Caco-2 (cell line): ENCODE measurements around the gene UBXN6. TPM values are rescaled to one million over a fixed set of nuclear protein-coding genes. Genes with fewer than 3 reads are reported as not detected.
A peak's percentile ranks its signal among the peaks of the same experiment; 100 is the strongest.

Experiments used
- BruUV-seq: library from RNA; stranded (reverse); fragments of 400-500 nt; replicated peaks from 2 replicates; lab custom pipeline; 2021; lab: Mats Ljungman, UMichigan
- CTCF ChIA-PET: fragments of 300-600 bp; sonication (Branson Sonifier 250); formaldehyde crosslinking; loops from one replicate; lab custom pipeline; 2022; ENCODE audit warnings: antibody characterized with exemption; lab: Charles Lee
- POLR2A ChIA-PET: fragments of 300-600 bp; sonication (Branson Sonifier 250); formaldehyde crosslinking; loops from one replicate; lab custom pipeline; 2022; ENCODE audit warnings: antibody characterized with exemption; lab: Charles Lee
- DNase-seq, 2 experiments: peaks; one replicate each; pipeline versions ENCODE4 v3.0.0 to v3.0.0-alpha.2; 2020 to 2022
- H3K27me3 ChIP-seq: replicated peaks from 2 replicates; pipeline ENCODE4 v1.6.0; 2011; ENCODE audit warnings: low read length; ENCODE audit not compliant: control insufficient read depth, insufficient read depth
- H3K36me3 ChIP-seq: 2 replicates; pipeline ENCODE4 v1.5.1; 2011; ENCODE audit warnings: low read length; ENCODE audit not compliant: control insufficient read depth, insufficient read depth
- H3K4me1 ChIP-seq: fragments of 250-450 bp; sonication (Bioruptor Pico); 2 replicates; pipeline ENCODE4 v1.5.1; 2020; ENCODE audit warnings: mild to moderate bottlenecking
- H3K4me3 ChIP-seq: 2 replicates; pipeline ENCODE4 v1.5.1; 2011; ENCODE audit warnings: low read depth, mild to moderate bottlenecking, control low read depth, low read length
- H3K9me3 ChIP-seq: fragments of 250-450 bp; sonication (Bioruptor Pico); 2 replicates; pipeline ENCODE4 v1.5.1; 2020; ENCODE audit warnings: mild to moderate bottlenecking, moderate library complexity
- H3K27ac Mint-ChIP-seq: one replicate; pipeline ENCODE4 v1.8.0; 2022; ENCODE audit warnings: mixed read lengths; ENCODE audit not compliant: unreplicated experiment
- H3K27me3 Mint-ChIP-seq: one replicate; pipeline ENCODE4 v1.8.0; 2022; ENCODE audit warnings: mixed read lengths; ENCODE audit not compliant: insufficient read depth, unreplicated experiment
- H3K36me3 Mint-ChIP-seq: one replicate; pipeline ENCODE4 v1.8.0; 2022; ENCODE audit warnings: mild to moderate bottlenecking, mixed read lengths; ENCODE audit not compliant: insufficient read depth, unreplicated experiment
- H3K4me1 Mint-ChIP-seq: one replicate; pipeline ENCODE4 v1.8.0; 2022; ENCODE audit warnings: low read depth, mixed read lengths; ENCODE audit not compliant: unreplicated experiment
- H3K4me3 Mint-ChIP-seq: one replicate; pipeline ENCODE4 v1.8.0; 2022; ENCODE audit warnings: mild to moderate bottlenecking, moderate library complexity, mixed read lengths; ENCODE audit not compliant: unreplicated experiment
- H3K9me3 Mint-ChIP-seq: one replicate; pipeline ENCODE4 v1.8.0; 2022; ENCODE audit warnings: mixed read lengths; ENCODE audit not compliant: unreplicated experiment
- intact Hi-C: fragments of 100-400 bp; cut with micrococcal nuclease; formaldehyde crosslinking; loops from one replicate; pipeline ENCODE4 v1.10.0; 2022; ENCODE audit not compliant: unreplicated experiment
- total RNA-seq: library from RNA; stranded (reverse); gene quantifications from 2 replicates; pipeline ENCODE4 v1.2.3, GENCODE V29; 2022
- TF ChIP-seq, protein P1 (sequence below), 2 experiments: fragments of 200-600 bp in 1 of 2; IDR thresholded peaks; 1 replicate in 1 of 2; 2 replicates in 1 of 2; pipeline versions ENCODE4 v1.5.1 to v1.8.0; 2011 to 2022; ENCODE audit warnings: antibody characterized with exemption in 1 of 2, control low read depth in 1 of 2, inconsistent platforms in 1 of 2, low read depth in 1 of 2, low read length in 1 of 2, mild to moderate bottlenecking in 1 of 2, moderate library complexity in 1 of 2; ENCODE audit not compliant: insufficient read depth in 1 of 2, severe bottlenecking in 1 of 2, unreplicated experiment in 1 of 2

The UBXN6 gene
- total RNA-seq, 1 experiment from 2014 or later = 42.9 TPM

DNA sequence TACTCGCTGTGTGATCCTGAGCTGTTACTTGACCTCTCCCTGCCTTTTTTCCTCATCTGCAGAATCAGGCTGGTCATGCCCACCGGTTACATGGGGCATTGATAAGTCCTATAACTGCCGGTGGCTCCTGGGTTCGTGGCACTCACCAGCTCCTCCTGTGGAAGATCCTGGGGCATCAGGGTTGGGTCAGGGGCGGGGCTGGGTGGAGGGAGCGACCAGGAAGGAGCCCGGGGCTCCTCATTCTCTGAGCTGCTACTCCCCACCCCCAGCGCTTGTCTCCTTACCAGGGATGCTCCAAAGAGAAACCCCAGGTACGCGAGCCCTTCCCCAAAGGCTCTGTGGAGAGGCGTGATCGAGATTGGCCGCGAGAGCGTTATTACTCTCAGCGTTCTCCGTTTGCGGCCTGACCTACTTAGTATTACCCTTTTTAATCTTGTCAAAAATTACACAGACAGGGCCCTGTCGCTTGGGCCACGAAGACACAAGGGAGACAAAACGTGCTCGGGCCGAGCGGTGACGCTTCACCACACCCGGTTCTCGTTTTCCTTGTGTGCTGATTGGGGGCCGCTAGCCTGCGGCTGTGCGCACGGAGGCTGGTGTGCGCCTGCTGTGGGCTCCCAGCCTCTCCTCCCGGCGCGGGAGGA lies 25.2 kb upstream of the UBXN6 start:
- Histone ChIP-seq H3K27me3 (no peaks in the 10 kb centered on the region), H3K36me3 (no peaks in the 10 kb centered on the region), H3K4me1 (no peaks in the 10 kb centered on the region), H3K9me3 (no peaks in the 10 kb centered on the region), H3K4me3 (no peak overlapping the region)
- DNase-seq = no peak
- TF ChIP-seq, protein P1, sequence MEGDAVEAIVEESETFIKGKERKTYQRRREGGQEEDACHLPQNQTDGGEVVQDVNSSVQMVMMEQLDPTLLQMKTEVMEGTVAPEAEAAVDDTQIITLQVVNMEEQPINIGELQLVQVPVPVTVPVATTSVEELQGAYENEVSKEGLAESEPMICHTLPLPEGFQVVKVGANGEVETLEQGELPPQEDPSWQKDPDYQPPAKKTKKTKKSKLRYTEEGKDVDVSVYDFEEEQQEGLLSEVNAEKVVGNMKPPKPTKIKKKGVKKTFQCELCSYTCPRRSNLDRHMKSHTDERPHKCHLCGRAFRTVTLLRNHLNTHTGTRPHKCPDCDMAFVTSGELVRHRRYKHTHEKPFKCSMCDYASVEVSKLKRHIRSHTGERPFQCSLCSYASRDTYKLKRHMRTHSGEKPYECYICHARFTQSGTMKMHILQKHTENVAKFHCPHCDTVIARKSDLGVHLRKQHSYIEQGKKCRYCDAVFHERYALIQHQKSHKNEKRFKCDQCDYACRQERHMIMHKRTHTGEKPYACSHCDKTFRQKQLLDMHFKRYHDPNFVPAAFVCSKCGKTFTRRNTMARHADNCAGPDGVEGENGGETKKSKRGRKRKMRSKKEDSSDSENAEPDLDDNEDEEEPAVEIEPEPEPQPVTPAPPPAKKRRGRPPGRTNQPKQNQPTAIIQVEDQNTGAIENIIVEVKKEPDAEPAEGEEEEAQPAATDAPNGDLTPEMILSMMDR (IDR thresholded peaks at IDR 0.05; ENCODE audit: insufficient read depth in 1 of 2, low read depth in 1 of 2, low read length in 1 of 2, severe bottlenecking in 1 of 2, unreplicated experiment in 1 of 2) = no peak
- no peaks in the 10 kb centered on the region for H3K27me3 Mint-ChIP-seq
- POLR2A ChIA-PET = no interaction called here
- no peaks in the 10 kb centered on the region for H3K4me1 Mint-ChIP-seq
- H3K27ac Mint-ChIP-seq = no peak overlapping the region
- intact Hi-C loops = no loop called here
- peaks cover 35% of the 10 kb centered on the region for H3K36me3 Mint-ChIP-seq
- no TSS peak for BruUV-seq
- CTCF ChIA-PET = no interaction called here
- no peak overlapping the region for H3K4me3 Mint-ChIP-seq
- no peaks in the 10 kb centered on the region for H3K9me3 Mint-ChIP-seq

DNA sequence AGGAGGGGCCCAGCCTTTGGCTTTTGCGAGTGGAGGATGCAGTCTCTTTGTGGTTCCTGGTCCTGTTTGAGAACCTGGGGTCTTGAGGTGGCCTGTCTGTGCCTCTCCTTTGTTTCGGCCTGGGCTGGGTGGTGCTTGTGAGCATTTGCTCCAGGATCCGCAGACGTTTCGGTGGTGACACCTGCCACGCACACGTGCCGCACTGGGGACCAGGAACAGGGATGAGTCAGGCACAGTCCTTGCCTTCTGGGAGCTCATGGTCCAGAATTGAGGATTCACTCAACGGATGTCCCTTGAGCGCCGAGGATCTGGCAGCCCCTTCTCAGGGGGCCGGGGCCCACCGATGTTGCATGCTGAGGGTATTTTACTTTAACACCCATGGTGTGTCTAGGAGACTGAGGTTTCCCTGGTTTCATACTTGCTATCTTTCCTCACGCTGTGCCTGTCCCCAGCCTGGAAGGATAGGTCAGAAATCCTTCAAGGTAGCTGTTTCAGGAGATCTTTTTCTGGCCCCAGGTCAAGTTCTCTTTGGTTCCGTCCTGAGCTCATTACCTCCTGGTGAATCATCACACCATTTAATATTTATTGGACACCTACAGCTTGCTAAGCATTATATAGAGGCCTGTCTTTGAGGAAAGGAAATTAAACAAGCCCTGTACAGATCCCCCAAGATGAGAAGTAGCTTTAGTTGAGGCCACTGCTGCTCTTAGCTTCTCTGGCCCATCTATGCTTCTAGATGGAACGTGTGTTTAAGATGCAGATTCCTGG lies 19.6 kb upstream of the UBXN6 start:
- CTCF ChIA-PET = no interaction called here
- BruUV-seq = TSS peak; percentile 14
- H3K9me3 ChIP-seq = no peaks in the 10 kb centered on the region
- H3K4me3 Mint-ChIP-seq = no peak overlapping the region
- H3K27me3 Mint-ChIP-seq = no peaks in the 10 kb centered on the region
- H3K4me3 ChIP-seq = no peak overlapping the region
- H3K36me3 Mint-ChIP-seq = peaks cover 19% of the 10 kb centered on the region
- no peaks in the 10 kb centered on the region for H3K9me3 Mint-ChIP-seq
- H3K36me3 ChIP-seq = no peaks in the 10 kb centered on the region; the same call in 1 of the 2 replicates
- intact Hi-C loops = no loop called here
- POLR2A ChIA-PET = no interaction called here
- DNase-seq = no peak
- H3K4me1 ChIP-seq = no peaks in the 10 kb centered on the region
- no peaks in the 10 kb centered on the region for H3K27me3 ChIP-seq
- H3K4me1 Mint-ChIP-seq = no peaks in the 10 kb centered on the region
- no peak overlapping the region for H3K27ac Mint-ChIP-seq
- TF ChIP-seq, protein P1 (IDR thresholded peaks at IDR 0.05; ENCODE audit: insufficient read depth in 1 of 2, low read depth in 1 of 2, low read length in 1 of 2, severe bottlenecking in 1 of 2, unreplicated experiment in 1 of 2) = no peak

DNA sequence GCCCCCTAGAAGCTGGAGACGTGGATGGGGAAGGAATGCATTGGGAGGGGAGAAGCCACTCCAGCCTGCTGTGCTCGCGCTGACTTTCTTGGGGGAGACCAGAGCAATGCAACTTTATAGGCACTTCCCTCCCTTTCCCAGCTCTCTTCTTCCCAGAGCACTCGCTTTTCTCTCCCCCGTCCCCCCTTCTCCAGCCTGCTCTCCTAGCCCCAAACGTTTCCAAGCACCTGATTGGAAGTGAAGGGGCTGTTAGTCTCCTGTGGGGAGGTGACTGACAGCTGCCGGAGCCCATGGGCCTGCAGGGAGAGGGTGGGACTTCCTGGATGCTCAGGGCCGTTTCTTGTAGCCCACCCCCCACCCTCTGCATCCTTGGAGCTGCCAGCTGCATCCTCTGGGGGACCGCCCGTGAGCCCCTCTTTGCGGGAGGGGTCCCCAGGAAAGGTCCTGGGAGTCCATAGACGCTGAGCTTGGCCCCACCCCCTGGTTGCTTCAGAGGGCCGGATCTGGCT lies 17.0 kb upstream of the UBXN6 start:
- CTCF ChIA-PET = no interaction called here
- peak overlapping the region; percentile 44 for H3K4me3 Mint-ChIP-seq

More for the DNA sequence above, 17.0 kb upstream of the UBXN6 start:
- Histone ChIP-seq H3K36me3 (no peaks in the 10 kb centered on the region; the same call in 1 of the 2 replicates), H3K27me3 (no peaks in the 10 kb centered on the region), H3K9me3 (no peaks in the 10 kb centered on the region), H3K4me3 (no peak overlapping the region), H3K4me1 (peaks cover 4% of the 10 kb centered on the region; the same call in 1 of the 2 replicates)
- Mint-ChIP-seq H3K4me1 (peaks cover 6% of the 10 kb centered on the region), H3K36me3 (peaks cover 13% of the 10 kb centered on the region), H3K27ac (no peak overlapping the region), H3K27me3 (no peaks in the 10 kb centered on the region), H3K9me3 (no peaks in the 10 kb centered on the region)
- BruUV-seq = no TSS peak
- POLR2A ChIA-PET = no interaction called here
- DNase-seq = no peak
- intact Hi-C loops = no loop called here
- TF ChIP-seq, protein P1 (IDR thresholded peaks at IDR 0.05; ENCODE audit: insufficient read depth in 1 of 2, low read depth in 1 of 2, low read length in 1 of 2, severe bottlenecking in 1 of 2, unreplicated experiment in 1 of 2) = no peak
